ENCODE results near the gene MTRF1.

MTRF1 gene

GRCh38 chr13:41267106-41267505 lies 3.7 kb upstream of the MTRF1 start:
- in situ Hi-C loops (cut with MboI; ENCODE audit: low pct_unique_long_range_greater_than_20kb, low sequenced_read_pairs, unreplicated experiment) = no loop called here
- no peak for TF ChIP-seq CTCF (IDR thresholded peaks at IDR 0.05; ENCODE audit: extremely low read depth, insufficient read depth, missing control alignments)
- no peak for DNase-seq (ENCODE audit: low spot score)

DNA sequence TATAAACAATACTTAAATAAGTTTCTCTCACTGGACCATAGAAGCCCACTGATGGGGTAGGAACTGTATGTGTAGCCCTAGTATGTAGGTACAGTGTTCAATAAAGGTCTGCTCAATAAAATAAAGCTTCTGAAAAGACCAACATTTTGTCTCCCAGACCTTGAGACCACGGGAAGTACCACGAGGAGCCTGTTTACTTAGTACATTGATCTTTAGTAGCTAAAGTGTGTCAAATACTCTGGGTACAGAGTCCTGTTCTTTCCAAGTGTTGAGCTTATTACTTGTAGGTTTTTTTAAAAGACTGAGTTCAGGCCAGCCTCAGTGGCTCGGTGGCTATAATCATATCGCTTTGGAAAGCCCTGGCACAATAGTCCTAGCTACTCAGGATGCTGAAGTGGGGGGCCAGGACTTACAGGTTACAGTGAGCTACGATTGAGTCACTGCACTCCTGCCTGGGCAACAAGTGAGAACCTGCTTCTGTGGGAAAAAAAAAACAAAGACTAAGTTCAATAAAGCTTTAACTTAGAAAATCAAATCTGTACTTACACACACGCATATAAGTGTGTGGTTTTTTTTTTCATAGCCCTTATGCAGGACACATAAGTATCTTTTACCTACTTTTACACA lies 3.4 kb downstream of the MTRF1 start:
- TF ChIP-seq CTCF (IDR thresholded peaks at IDR 0.05; ENCODE audit: extremely low read depth, insufficient read depth, missing control alignments) = no peak
- DNase-seq (ENCODE audit: low spot score) = no peak
- in situ Hi-C loops (cut with MboI; ENCODE audit: low pct_unique_long_range_greater_than_20kb, low sequenced_read_pairs, unreplicated experiment) = no loop called here

- no peak for DNase-seq (ENCODE audit: low spot score)
- in situ Hi-C loops (cut with MboI; ENCODE audit: low pct_unique_long_range_greater_than_20kb, low sequenced_read_pairs, unreplicated experiment) = no loop called here
- TF ChIP-seq CTCF (IDR thresholded peaks at IDR 0.05; ENCODE audit: extremely low read depth, insufficient read depth, missing control alignments) = no peak
Measured at GRCh38 chr13:41257535-41257934, 5.8 kb downstream of the MTRF1 start.

GRCh38 chr13:41254902-41255301 lies 8.5 kb downstream of the MTRF1 start:
- in situ Hi-C loops (cut with MboI; ENCODE audit: low pct_unique_long_range_greater_than_20kb, low sequenced_read_pairs, unreplicated experiment) = no loop called here
- no peak for TF ChIP-seq CTCF (IDR thresholded peaks at IDR 0.05; ENCODE audit: extremely low read depth, insufficient read depth, missing control alignments)
- DNase-seq (ENCODE audit: low spot score) = no peak

- in situ Hi-C loops (cut with MboI; ENCODE audit: low pct_unique_long_range_greater_than_20kb, low sequenced_read_pairs, unreplicated experiment) = no loop called here
- TF ChIP-seq CTCF (IDR thresholded peaks at IDR 0.05; ENCODE audit: extremely low read depth, insufficient read depth, missing control alignments) = no peak
Measured at GRCh38 chr13:41250993-41251392, 12.4 kb downstream of the MTRF1 start.

GRCh38 chr13:41246969-41247680 lies 16.3 kb downstream of the MTRF1 start:
- no peak for DNase-seq (ENCODE audit: low spot score)
- TF ChIP-seq CTCF (IDR thresholded peaks at IDR 0.05; ENCODE audit: extremely low read depth, insufficient read depth, missing control alignments) = no peak
- in situ Hi-C loops (cut with MboI; ENCODE audit: low pct_unique_long_range_greater_than_20kb, low sequenced_read_pairs, unreplicated experiment) = no loop called here

More at GRCh38 chr13:41250993-41251392, 12.4 kb downstream of the MTRF1 start:
- DNase-seq (ENCODE audit: low spot score) = no peak
